IMR-90 (cell line): ENCODE results near the gene MARCHF2. TPM values are rescaled to one million over a fixed set of nuclear protein-coding genes. Genes with fewer than 3 reads are reported as not detected.

ENCODE experiments used
- ATAC-seq: fragments of 200-7000 bp; cut with Tn5 transposase; 2 replicates; pipeline ENCODE4 v1.9.1; 2020; ENCODE audit warnings: low read depth, mild to moderate bottlenecking, moderate library complexity
- BruUV-seq: library from RNA; stranded (reverse); fragments of 400-500 nt; replicated peaks from 2 replicates; lab custom pipeline; 2021; lab: Mats Ljungman, UMichigan
- CTCF ChIA-PET: fragments of 300-600 bp; formaldehyde crosslinking; extraction: SDS; loops from one replicate; lab custom pipeline; 2021; ENCODE audit warnings: antibody characterized with exemption; lab: Yijun Ruan, JAX
- POLR2A ChIA-PET: fragments of 300-600 bp; sonication (Branson Sonifier 250); formaldehyde crosslinking; loops from one replicate; lab custom pipeline; 2022; ENCODE audit warnings: antibody characterized with exemption; ENCODE audit not compliant: unreplicated experiment; lab: Charles Lee
- DNase-seq: peaks from one replicate; pipeline ENCODE4 v3.0.0; 2013
- H2AFZ ChIP-seq: replicated peaks from 2 replicates; pipeline ENCODE3; 2013; ENCODE audit warnings: low read length, mild to moderate bottlenecking; ENCODE audit not compliant: poor library complexity
- H2AK5ac ChIP-seq: 2 replicates; pipeline ENCODE4 v1.6.1; 2013; ENCODE audit warnings: low read depth, low read length, inconsistent platforms
- H2AK9ac ChIP-seq: replicated peaks from 2 replicates; pipeline ENCODE3; 2013; ENCODE audit warnings: mild to moderate bottlenecking, low read depth, low read length, moderate library complexity; ENCODE audit not compliant: poor library complexity
- H2BK120ac ChIP-seq: 2 replicates; pipeline ENCODE4 v1.6.1; 2013; ENCODE audit warnings: low read depth, low read length, inconsistent platforms
- H2BK15ac ChIP-seq: 3 replicates; pipeline ENCODE4 v1.6.1; 2013; ENCODE audit warnings: low read depth, low read length, inconsistent platforms
- H2BK20ac ChIP-seq: 2 replicates; pipeline ENCODE4 v1.6.1; 2013; ENCODE audit warnings: low read depth, mild to moderate bottlenecking, inconsistent platforms, low read length, moderate library complexity
- H2BK5ac ChIP-seq: 2 replicates; pipeline ENCODE4 v1.6.1; 2013; ENCODE audit warnings: mild to moderate bottlenecking, low read depth, low read length, inconsistent platforms; ENCODE audit not compliant: poor library complexity, severe bottlenecking
- H3K14ac ChIP-seq: replicated peaks from 2 replicates; pipeline ENCODE4 v1.6.1; 2013; ENCODE audit warnings: low read depth, low read length, inconsistent platforms
- H3K18ac ChIP-seq: 2 replicates; pipeline ENCODE4 v1.6.1; 2013; ENCODE audit warnings: low read depth, low read length, control low read depth
- H3K23ac ChIP-seq: 2 replicates; pipeline ENCODE4 v1.6.1; 2013; ENCODE audit warnings: low read depth, low read length, inconsistent platforms
- H3K27ac ChIP-seq: 2 replicates; pipeline ENCODE4 v1.5.1; 2013; ENCODE audit warnings: mild to moderate bottlenecking, control low read depth, low read length; ENCODE audit not compliant: insufficient read depth
- H3K27me3 ChIP-seq: 2 replicates; pipeline ENCODE4 v1.6.1; 2013; ENCODE audit warnings: low read length; ENCODE audit not compliant: control insufficient read depth, insufficient read depth
- H3K36me3 ChIP-seq: 2 replicates; pipeline ENCODE4 v1.6.1; 2013; ENCODE audit warnings: low read length, mixed read lengths; ENCODE audit not compliant: control insufficient read depth, insufficient read depth
- H3K4ac ChIP-seq: 2 replicates; pipeline ENCODE4 v1.6.1; 2013; ENCODE audit warnings: low read depth, low read length, inconsistent platforms
- H3K4me1 ChIP-seq: 2 replicates; pipeline ENCODE4 v1.6.1; 2013; ENCODE audit warnings: low read length, mixed read lengths; ENCODE audit not compliant: control insufficient read depth, insufficient read depth
- H3K4me2 ChIP-seq: 2 replicates; pipeline ENCODE4 v1.6.1; 2013; ENCODE audit warnings: low read depth, mild to moderate bottlenecking, control low read depth, low read length, moderate library complexity
- H3K4me3 ChIP-seq: 2 replicates; pipeline ENCODE4 v1.5.1; 2013; ENCODE audit warnings: low read depth, mild to moderate bottlenecking, control low read depth, low read length, moderate library complexity; ENCODE audit not compliant: insufficient read depth
- H3K56ac ChIP-seq: 2 replicates; pipeline ENCODE4 v1.6.1; 2013; ENCODE audit warnings: low read length, inconsistent platforms; ENCODE audit not compliant: insufficient read depth; ENCODE audit errors: extremely low read depth
- H3K79me1 ChIP-seq, 2 experiments: 2 replicates each; pipeline ENCODE4 v1.6.1; 2013; ENCODE audit warnings: low read length in 2 of 2, inconsistent platforms in 1 of 2, low read depth in 1 of 2
- H3K9ac ChIP-seq: 2 replicates; pipeline ENCODE4 v1.6.1; 2013; ENCODE audit warnings: low read depth, low read length, control low read depth
- H3K9me1 ChIP-seq: 2 replicates; pipeline ENCODE4 v1.6.1; 2013; ENCODE audit warnings: low read length, inconsistent platforms; ENCODE audit not compliant: insufficient read depth
- H3K9me3 ChIP-seq: 2 replicates; pipeline ENCODE4 v1.6.1; 2013; ENCODE audit warnings: low read length; ENCODE audit not compliant: control insufficient read depth, insufficient read depth
- H4K20me1 ChIP-seq: 2 replicates; pipeline ENCODE4 v1.6.1; 2013; ENCODE audit warnings: low read length, inconsistent platforms; ENCODE audit not compliant: insufficient read depth
- H4K5ac ChIP-seq: 2 replicates; pipeline ENCODE4 v1.6.1; 2013; ENCODE audit warnings: mild to moderate bottlenecking, low read depth, low read length, control low read depth
- H4K8ac ChIP-seq, 2 experiments: 2 replicates each; pipeline ENCODE4 v1.6.1; 2013; ENCODE audit warnings: low read depth in 2 of 2, low read length in 2 of 2, control low read depth in 1 of 2, inconsistent platforms in 1 of 2
- H4K91ac ChIP-seq: 2 replicates; pipeline ENCODE4 v1.6.1; 2013; ENCODE audit warnings: low read depth, low read length, inconsistent platforms; ENCODE audit not compliant: insufficient read depth
- BHLHE40 ChIP-seq: fragments of 150-350 bp; IDR thresholded peaks from 2 replicates; pipeline ENCODE4 v1.6.1; 2016; ENCODE audit warnings: mild to moderate bottlenecking, low read depth, low read length
- CEBPB ChIP-seq: IDR thresholded peaks from 2 replicates; pipeline ENCODE4 v1.6.1; 2012; ENCODE audit warnings: low read depth, low read length, improper control_type of control experiment
- CHD1 ChIP-seq: IDR thresholded peaks from 2 replicates; pipeline ENCODE4 v1.6.1; 2012; ENCODE audit warnings: low read depth, low read length, improper control_type of control experiment
- FOS ChIP-seq: fragments of 150-350 bp; IDR thresholded peaks from 2 replicates; pipeline ENCODE4 v1.6.1; 2016; ENCODE audit warnings: low read depth, low read length
- MAFK ChIP-seq: IDR thresholded peaks from 2 replicates; pipeline ENCODE4 v1.6.1; 2012; ENCODE audit warnings: low read depth, low read length, improper control_type of control experiment
- MAZ ChIP-seq: IDR thresholded peaks from 2 replicates; pipeline ENCODE4 v1.6.1; 2012; ENCODE audit warnings: low read depth, mild to moderate bottlenecking, low read length, improper control_type of control experiment, moderate library complexity, borderline replicate concordance
- MXI1 ChIP-seq: IDR thresholded peaks from 2 replicates; pipeline ENCODE4 v1.6.1; 2012; ENCODE audit warnings: low read depth, mild to moderate bottlenecking, low read length, moderate library complexity, borderline replicate concordance
- NFE2L2 ChIP-seq: fragments of 150-350 bp; IDR thresholded peaks from 2 replicates; pipeline ENCODE4 v1.6.1; 2016; ENCODE audit warnings: low read depth, mild to moderate bottlenecking, low read length
- RAD21 ChIP-seq: IDR thresholded peaks from 2 replicates; pipeline ENCODE4 v1.6.1; 2012; ENCODE audit warnings: low read length, improper control_type of control experiment
- RCOR1 ChIP-seq: IDR thresholded peaks from 2 replicates; pipeline ENCODE4 v1.6.1; 2012; ENCODE audit warnings: mild to moderate bottlenecking, low read length, improper control_type of control experiment; ENCODE audit not compliant: insufficient replicate concordance
- RFX5 ChIP-seq: IDR thresholded peaks from 2 replicates; pipeline ENCODE4 v1.8.0; 2012; ENCODE audit warnings: low read depth, mild to moderate bottlenecking, low read length, moderate library complexity
- SMC3 ChIP-seq: fragments of 150-350 bp; IDR thresholded peaks from 2 replicates; pipeline ENCODE4 v1.6.1; 2016; ENCODE audit warnings: low read depth, mild to moderate bottlenecking, antibody characterized with exemption, low read length, moderate library complexity
- WGBS, 2 experiments: methylation state at CpG; one replicate each; pipeline versions ENCODE4 v1.1.5 to v1.1.7; 2013; ENCODE audit warnings: missing lambda C conversion rate in 2 of 2; ENCODE audit not compliant: insufficient read length in 1 of 2; ENCODE audit errors: extremely low coverage in 2 of 2; 5-methylcytosine and 5-hydroxymethylcytosine counted together
- dilution Hi-C: fragments of 300-500 bp; cut with HindIII; formaldehyde crosslinking; loops from one replicate; pipeline ENCODE4 v1.14.3; 2018; ENCODE audit warnings: low sequenced_read_pairs; ENCODE audit not compliant: unreplicated experiment
- in situ Hi-C: fragments of 300-500 bp; cut with MboI; formaldehyde crosslinking; loops from 3 replicates; pipeline ENCODE4 v1.14.3; 2019; ENCODE audit warnings: low sequenced_read_pairs, inconsistent platforms, mixed read lengths
- intact Hi-C: fragments of 100-400 bp; cut with micrococcal nuclease; formaldehyde crosslinking; loops from 2 replicates; pipeline ENCODE4 v1.10.0; 2022
- polyA plus RNA-seq, 3 experiments: library from polyadenylated mRNA; depleted of rRNA; stranded (reverse); fragments of >200 nt; gene quantifications; 2 replicates each; pipeline ENCODE4 v1.2.3, GENCODE V29; 2012; ENCODE audit warnings: low replicate concordance in 1 of 3
- total RNA-seq: library from RNA; depleted of rRNA; stranded (reverse); fragments of >200 nt; gene quantifications from 2 replicates; pipeline ENCODE4 v1.2.3, GENCODE V29; 2012
- TF ChIP-seq, protein P1 (sequence below): fragments of 150-350 bp; IDR thresholded peaks from 2 replicates; pipeline ENCODE4 v1.6.1; 2016; ENCODE audit warnings: low read depth, mild to moderate bottlenecking, low read length, moderate library complexity, borderline replicate concordance
- TF ChIP-seq, protein P2 (sequence below): conservative IDR thresholded peaks from 2 replicates; pipeline ENCODE4 v1.5.1; 2012; ENCODE audit warnings: mild to moderate bottlenecking, low read depth, low read length, improper control_type of control experiment
- TF ChIP-seq, protein P3 (sequence below): fragments of 150-350 bp; IDR thresholded peaks from 2 replicates; pipeline ENCODE4 v1.6.1; 2017; ENCODE audit warnings: mild to moderate bottlenecking, antibody characterized with exemption, low read length, low read depth

MARCHF2 gene
- total and polyA plus RNA-seq, 2 of the 4 experiments (the other 2 are of a cell fraction) = 33.8 to 58.8 TPM

DNA sequence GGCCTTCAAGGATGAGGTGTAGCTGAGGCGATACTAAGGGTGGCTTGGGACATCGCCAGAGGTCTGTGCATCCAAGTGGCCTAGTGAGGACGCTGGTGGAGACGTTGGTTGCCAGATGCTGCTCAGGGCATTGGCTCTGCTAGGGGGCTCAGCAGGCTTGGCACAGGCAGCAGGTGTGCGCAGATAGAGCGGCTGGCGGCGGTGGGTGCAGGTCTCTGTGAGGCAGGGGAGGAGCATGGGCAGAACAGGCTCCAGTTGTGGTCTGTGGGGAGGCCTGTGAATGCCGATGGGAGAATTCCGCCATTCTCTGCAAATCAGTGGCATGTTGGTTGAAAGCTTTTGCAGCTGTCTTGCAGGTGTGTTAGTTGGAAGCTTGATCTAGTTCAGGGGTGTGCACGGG, 68.1 kb downstream of the MARCHF2 start:
- TF ChIP-seq, protein P1, sequence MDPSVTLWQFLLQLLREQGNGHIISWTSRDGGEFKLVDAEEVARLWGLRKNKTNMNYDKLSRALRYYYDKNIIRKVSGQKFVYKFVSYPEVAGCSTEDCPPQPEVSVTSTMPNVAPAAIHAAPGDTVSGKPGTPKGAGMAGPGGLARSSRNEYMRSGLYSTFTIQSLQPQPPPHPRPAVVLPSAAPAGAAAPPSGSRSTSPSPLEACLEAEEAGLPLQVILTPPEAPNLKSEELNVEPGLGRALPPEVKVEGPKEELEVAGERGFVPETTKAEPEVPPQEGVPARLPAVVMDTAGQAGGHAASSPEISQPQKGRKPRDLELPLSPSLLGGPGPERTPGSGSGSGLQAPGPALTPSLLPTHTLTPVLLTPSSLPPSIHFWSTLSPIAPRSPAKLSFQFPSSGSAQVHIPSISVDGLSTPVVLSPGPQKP = no peak
- TF ChIP-seq MXI1 = no peak
- no peak for TF ChIP-seq BHLHE40
- no peak for TF ChIP-seq CEBPB
- no peak for TF ChIP-seq FOS
- TF ChIP-seq, protein P2, sequence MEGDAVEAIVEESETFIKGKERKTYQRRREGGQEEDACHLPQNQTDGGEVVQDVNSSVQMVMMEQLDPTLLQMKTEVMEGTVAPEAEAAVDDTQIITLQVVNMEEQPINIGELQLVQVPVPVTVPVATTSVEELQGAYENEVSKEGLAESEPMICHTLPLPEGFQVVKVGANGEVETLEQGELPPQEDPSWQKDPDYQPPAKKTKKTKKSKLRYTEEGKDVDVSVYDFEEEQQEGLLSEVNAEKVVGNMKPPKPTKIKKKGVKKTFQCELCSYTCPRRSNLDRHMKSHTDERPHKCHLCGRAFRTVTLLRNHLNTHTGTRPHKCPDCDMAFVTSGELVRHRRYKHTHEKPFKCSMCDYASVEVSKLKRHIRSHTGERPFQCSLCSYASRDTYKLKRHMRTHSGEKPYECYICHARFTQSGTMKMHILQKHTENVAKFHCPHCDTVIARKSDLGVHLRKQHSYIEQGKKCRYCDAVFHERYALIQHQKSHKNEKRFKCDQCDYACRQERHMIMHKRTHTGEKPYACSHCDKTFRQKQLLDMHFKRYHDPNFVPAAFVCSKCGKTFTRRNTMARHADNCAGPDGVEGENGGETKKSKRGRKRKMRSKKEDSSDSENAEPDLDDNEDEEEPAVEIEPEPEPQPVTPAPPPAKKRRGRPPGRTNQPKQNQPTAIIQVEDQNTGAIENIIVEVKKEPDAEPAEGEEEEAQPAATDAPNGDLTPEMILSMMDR = no peak
- no peak for TF ChIP-seq MAZ
- TF ChIP-seq CHD1 = no peak
- no peak for TF ChIP-seq NFE2L2
- TF ChIP-seq RAD21 = no peak
- no peak for TF ChIP-seq SMC3
- TF ChIP-seq, protein P3, sequence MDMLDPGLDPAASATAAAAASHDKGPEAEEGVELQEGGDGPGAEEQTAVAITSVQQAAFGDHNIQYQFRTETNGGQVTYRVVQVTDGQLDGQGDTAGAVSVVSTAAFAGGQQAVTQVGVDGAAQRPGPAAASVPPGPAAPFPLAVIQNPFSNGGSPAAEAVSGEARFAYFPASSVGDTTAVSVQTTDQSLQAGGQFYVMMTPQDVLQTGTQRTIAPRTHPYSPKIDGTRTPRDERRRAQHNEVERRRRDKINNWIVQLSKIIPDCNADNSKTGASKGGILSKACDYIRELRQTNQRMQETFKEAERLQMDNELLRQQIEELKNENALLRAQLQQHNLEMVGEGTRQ = no peak
- TF ChIP-seq RCOR1 = no peak
- no peak for TF ChIP-seq MAFK
- no peak for TF ChIP-seq RFX5
- Histone ChIP-seq H3K27ac (no peak overlapping the region), H2BK5ac (no peak overlapping the region), H4K5ac (no peak overlapping the region), H3K9me1 (peaks cover 24% of the 10 kb centered on the region), H3K9me3 (no peaks in the 10 kb centered on the region), H2BK20ac (no peak overlapping the region), H3K4me3 (no peak overlapping the region), H3K14ac (no peak overlapping the region), H4K20me1 (peaks cover 85% of the 10 kb centered on the region), H3K4ac (no peak overlapping the region), H2AFZ (no peak overlapping the region), H2BK15ac (no peak overlapping the region), H3K79me1 (peaks cover 32 to 91% of the 10 kb centered on the region in 2 experiments), H3K23ac (no peak overlapping the region), H3K9ac (no peak overlapping the region), H3K4me1 (peaks cover 5% of the 10 kb centered on the region), H3K56ac (no peak overlapping the region), H4K8ac (no peak overlapping the region), H2AK5ac (no peak overlapping the region), H3K27me3 (no peaks in the 10 kb centered on the region), H3K18ac (no peak overlapping the region), H3K36me3 (peaks cover 59% of the 10 kb centered on the region), H2BK120ac (no peak overlapping the region), H4K91ac (no peak overlapping the region), H2AK9ac (no peak overlapping the region), H3K4me2 (no peak overlapping the region)
- ChIA-PET POLR2A (interaction anchor here (0.6 kb wide), 1 partner anchor 70 kb away, joined by 10 read pairs; no protein-coding TSS in a partner anchor), CTCF (interaction anchor here (0.6 kb wide), 1 partner anchor 14 kb away, joined by 3 read pairs; no protein-coding TSS in a partner anchor)
- WGBS, 2 experiments = 85% methylated on average over 9 of the region's 11 CpGs; no CpG with 5 or more reads in 1 of the 2 experiments
- dilution Hi-C loops (no loop called here), in situ Hi-C loops (no loop called here), intact Hi-C loops (no loop called here)
- ATAC-seq (no peak), DNase-seq (no peak)
- no TSS peak for BruUV-seq
